GM19328 (cell line): Measurements from ENCODE around the gene R3HDM2.
"Not testable (repeated sequence)": the region's sequence is repeated elsewhere in the genome, so short reads cannot be mapped to it uniquely, and the experiment has no call there.

ENCODE experiments used
- ATAC-seq: cut with Tn5 transposase; IDR thresholded peaks from one replicate; pipeline ENCODE4 v1.9.1; 2021; ENCODE audit warnings: mild to moderate bottlenecking, moderate library complexity; ENCODE audit not compliant: unreplicated experiment

R3HDM2 gene

GRCh38 chr12:57336299-57336698, 94.5 kb downstream of the R3HDM2 start:
- not testable (repeated sequence) for ATAC-seq

GRCh38 chr12:57334219-57334618, 96.6 kb downstream of the R3HDM2 start:
- ATAC-seq = no peak

GRCh38 chr12:57332646-57333312, 98.1 kb downstream of the R3HDM2 start:
- no peak for ATAC-seq

- no peak for ATAC-seq
These were observed 99.9 kb downstream of the R3HDM2 start for GRCh38 chr12:57330992-57331391.

- ATAC-seq = no peak
These were observed 101.6 kb downstream of the R3HDM2 start for GRCh38 chr12:57329219-57329618.

- no peak for ATAC-seq
These were observed 105.4 kb downstream of the R3HDM2 start for GRCh38 chr12:57325395-57325794.

- ATAC-seq = no peak
These were observed 107.4 kb downstream of the R3HDM2 start for GRCh38 chr12:57323416-57323815.

GRCh38 chr12:57320639-57321038, 110.2 kb downstream of the R3HDM2 start:
- no peak for ATAC-seq

GRCh38 chr12:57319678-57320469, 111.0 kb downstream of the R3HDM2 start:
- no peak for ATAC-seq

GRCh38 chr12:57315681-57316080, 115.2 kb downstream of the R3HDM2 start:
- ATAC-seq = no peak

GRCh38 chr12:57312287-57312686, 118.6 kb downstream of the R3HDM2 start:
- not testable (repeated sequence) for ATAC-seq

GRCh38 chr12:57309420-57309819, 121.4 kb downstream of the R3HDM2 start:
- no peak for ATAC-seq

- ATAC-seq = no peak
These were observed 129.8 kb downstream of the R3HDM2 start for GRCh38 chr12:57300961-57301584.

GRCh38 chr12:57299514-57300016, 131.3 kb downstream of the R3HDM2 start:
- no peak for ATAC-seq

- no peak for ATAC-seq
These were observed 134.6 kb downstream of the R3HDM2 start for GRCh38 chr12:57296291-57296690.

GRCh38 chr12:57282073-57282472, 148.8 kb downstream of the R3HDM2 start:
- ATAC-seq = not testable (repeated sequence)

- peak; percentile 78 for ATAC-seq
These were observed 150.4 kb downstream of the R3HDM2 start for GRCh38 chr12:57280211-57281062.

- ATAC-seq = no peak
These were observed 152.1 kb downstream of the R3HDM2 start for GRCh38 chr12:57278465-57279381.

GRCh38 chr12:57276935-57277563, 153.8 kb downstream of the R3HDM2 start:
- ATAC-seq = no peak
